ENCODE results near the gene ANKRD13C. TPM values are rescaled to one million over a fixed set of nuclear protein-coding genes. Genes with fewer than 3 reads are reported as not detected.

ANKRD13C gene
- total and polyA plus RNA-seq, 9 donors: 11.8 to 27.9 (median 24.1) TPM

DNA sequence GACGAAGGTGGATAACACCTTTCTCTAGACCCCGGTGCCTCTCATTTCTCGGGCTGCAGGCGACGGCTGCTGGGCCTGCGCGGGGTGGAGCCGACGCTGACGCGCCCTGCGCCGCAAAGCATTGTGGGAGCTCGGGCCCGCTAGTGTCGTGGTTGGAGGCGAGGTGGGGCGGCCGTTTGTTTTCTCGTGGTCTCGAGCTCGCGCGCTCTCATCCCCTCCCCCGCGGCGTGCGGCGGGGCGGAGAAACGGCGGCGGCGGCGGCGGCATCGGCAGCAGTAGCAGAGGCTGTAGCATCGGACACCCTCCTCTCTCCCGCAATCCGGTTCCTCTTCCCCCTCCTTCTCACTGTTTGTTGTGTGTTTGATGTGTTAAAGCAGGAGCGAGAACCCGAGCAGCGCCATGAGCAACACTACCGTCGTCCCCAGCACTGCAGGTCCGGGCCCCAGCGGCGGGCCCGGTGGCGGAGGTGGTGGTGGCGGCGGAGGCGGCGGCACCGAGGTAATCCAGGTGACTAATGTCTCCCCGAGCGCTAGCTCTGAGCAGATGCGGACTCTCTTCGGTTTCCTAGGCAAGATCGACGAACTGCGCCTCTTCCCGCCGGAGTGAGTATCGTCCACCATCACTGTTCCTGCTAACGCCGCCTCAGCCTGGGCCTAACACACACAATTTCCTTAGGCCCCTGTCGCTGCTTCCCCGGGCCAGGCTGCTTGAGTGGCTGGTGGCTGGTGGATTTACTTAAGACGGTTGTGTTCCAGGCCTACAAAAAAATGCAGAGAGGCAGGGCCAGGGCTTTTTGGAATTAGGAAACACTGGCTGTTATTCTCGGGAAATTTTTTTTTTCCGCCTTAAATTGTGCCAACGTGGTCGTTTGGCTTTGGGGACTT is 133.0 kb downstream of the ANKRD13C start, which contains the start of gene SRSF11:
Gene SRSF11 (plus strand): TSS at position 143 of the 884 bp plus-strand sequence. CDS start 257 bp downstream, at position 400.
- Histone ChIP-seq H3K4me1 (ENCODE audit: insufficient read depth) (peaks cover 7% of the 10 kb centered on the region), H3K27ac (peak within 1 kb of the TSS; percentile 87 to 98), H3K27me3 (no peaks in the 10 kb centered on the region), H3K36me3 (no peaks in the 10 kb centered on the region), H3K9me3 (no peaks in the 10 kb centered on the region), H3K4me3 (peak within 1 kb of the TSS; percentile 55)
- 0% methylated on average over 74 of the region's 74 CpGs for WGBS, 3 donors
- peak; percentile 89 for TF ChIP-seq POLR2A (IDR thresholded peaks at IDR 0.05)
- no peak for TF ChIP-seq EP300 (IDR thresholded peaks at IDR 0.05)
- TF ChIP-seq, protein P1, sequence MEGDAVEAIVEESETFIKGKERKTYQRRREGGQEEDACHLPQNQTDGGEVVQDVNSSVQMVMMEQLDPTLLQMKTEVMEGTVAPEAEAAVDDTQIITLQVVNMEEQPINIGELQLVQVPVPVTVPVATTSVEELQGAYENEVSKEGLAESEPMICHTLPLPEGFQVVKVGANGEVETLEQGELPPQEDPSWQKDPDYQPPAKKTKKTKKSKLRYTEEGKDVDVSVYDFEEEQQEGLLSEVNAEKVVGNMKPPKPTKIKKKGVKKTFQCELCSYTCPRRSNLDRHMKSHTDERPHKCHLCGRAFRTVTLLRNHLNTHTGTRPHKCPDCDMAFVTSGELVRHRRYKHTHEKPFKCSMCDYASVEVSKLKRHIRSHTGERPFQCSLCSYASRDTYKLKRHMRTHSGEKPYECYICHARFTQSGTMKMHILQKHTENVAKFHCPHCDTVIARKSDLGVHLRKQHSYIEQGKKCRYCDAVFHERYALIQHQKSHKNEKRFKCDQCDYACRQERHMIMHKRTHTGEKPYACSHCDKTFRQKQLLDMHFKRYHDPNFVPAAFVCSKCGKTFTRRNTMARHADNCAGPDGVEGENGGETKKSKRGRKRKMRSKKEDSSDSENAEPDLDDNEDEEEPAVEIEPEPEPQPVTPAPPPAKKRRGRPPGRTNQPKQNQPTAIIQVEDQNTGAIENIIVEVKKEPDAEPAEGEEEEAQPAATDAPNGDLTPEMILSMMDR (IDR thresholded peaks at IDR 0.05): peak in 2 of 3 donors; percentile 18 to 41
- peak; percentile 96 to 98 (median 98) for DNase-seq
- intact Hi-C loops (cut with DNase I): no loop called here

GRCh38 chr1:70220517-70221237 is 133.8 kb downstream of the ANKRD13C start:
- intact Hi-C loops (cut with DNase I): no loop called here
- TF ChIP-seq, protein P1 (IDR thresholded peaks at IDR 0.05): no peak
- TF ChIP-seq POLR2A (IDR thresholded peaks at IDR 0.05) (no peak), EP300 (IDR thresholded peaks at IDR 0.05) (no peak)
- Histone ChIP-seq H3K27me3 (no peaks in the 10 kb centered on the region), H3K36me3 (no peaks in the 10 kb centered on the region), H3K4me3 (peak overlapping the region; percentile 55), H3K4me1 (ENCODE audit: insufficient read depth) (peaks cover 7% of the 10 kb centered on the region), H3K9me3 (no peaks in the 10 kb centered on the region), H3K27ac (peak overlapping the region in 1 of 2 donors; percentile 98)
- no peak for DNase-seq
- 48 to 53% (median 49%) methylated on average over 17 of the region's 17 CpGs for WGBS, 3 donors

DNA sequence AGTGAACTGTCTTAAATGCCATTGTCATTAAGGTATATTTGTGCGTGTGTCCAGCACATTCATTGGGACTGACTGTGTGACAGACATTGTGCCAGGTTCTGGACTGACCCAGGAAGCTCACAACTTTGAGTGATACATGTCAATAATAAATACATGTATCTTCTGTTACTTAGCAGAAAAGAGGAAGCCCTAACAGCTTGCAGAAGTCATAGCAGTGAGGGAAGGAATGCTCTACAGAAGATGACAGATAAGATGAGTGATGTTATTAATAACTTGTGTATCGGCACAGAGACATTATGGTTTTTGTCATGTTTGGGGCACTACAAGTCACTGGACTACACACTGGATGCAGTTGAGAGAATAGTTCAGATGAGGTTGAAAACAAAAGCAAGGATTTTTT is 134.5 kb downstream of the ANKRD13C start:
- peaks cover 4% of the 10 kb centered on the region for H3K4me1 ChIP-seq (ENCODE audit: insufficient read depth)
- WGBS, 3 donors: 83 to 93% (median 89%) methylated on average over 2 of the region's 2 CpGs
- no peaks in the 10 kb centered on the region for H3K27me3 ChIP-seq
- DNase-seq: no peak
- H3K27ac ChIP-seq: no peak overlapping the region
- intact Hi-C loops (cut with DNase I): no loop called here
- no peaks in the 10 kb centered on the region for H3K9me3 ChIP-seq
- H3K4me3 ChIP-seq: no peak overlapping the region
- no peaks in the 10 kb centered on the region for H3K36me3 ChIP-seq
- TF ChIP-seq POLR2A (IDR thresholded peaks at IDR 0.05) (no peak), EP300 (IDR thresholded peaks at IDR 0.05) (no peak)
- TF ChIP-seq, protein P1 (IDR thresholded peaks at IDR 0.05): no peak

GRCh38 chr1:70211541-70211940 is 143.0 kb downstream of the ANKRD13C start:
- H3K4me3 ChIP-seq: no peak overlapping the region
- no peaks in the 10 kb centered on the region for H3K27me3 ChIP-seq
- H3K27ac ChIP-seq: no peak overlapping the region
- DNase-seq: no peak
- H3K36me3 ChIP-seq: no peaks in the 10 kb centered on the region
- peaks cover 10% of the 10 kb centered on the region for H3K4me1 ChIP-seq (ENCODE audit: insufficient read depth)
- intact Hi-C loops (cut with DNase I): no loop called here
- TF ChIP-seq, protein P1 (IDR thresholded peaks at IDR 0.05): no peak
- TF ChIP-seq POLR2A (IDR thresholded peaks at IDR 0.05) (no peak), EP300 (IDR thresholded peaks at IDR 0.05) (no peak)
- H3K9me3 ChIP-seq: no peaks in the 10 kb centered on the region

All from ovary (tissue), 9 donors.